Upper lobe of left lung (tissue), 6 donors: ENCODE data around the gene SERP2. TPM values are rescaled to one million over a fixed set of nuclear protein-coding genes. Genes with fewer than 3 reads are reported as not detected.

ENCODE experiments used
- ATAC-seq, 2 donors: fragments of 200-7000 bp; cut with Tn5 transposase; one replicate each; pipeline ENCODE4 v1.9.1; 2022; ENCODE audit warnings: mild to moderate bottlenecking in 2 of 2, moderate library complexity in 2 of 2; ENCODE audit not compliant: low FRiP score in 2 of 2
- DNase-seq, 2 donors: peaks; one replicate each; pipeline ENCODE4 v3.0.0-alpha.2; 2019 to 2020
- H3K27ac ChIP-seq, 4 donors: fragments of 200-600 bp; sonication (generic); one replicate each; pipeline ENCODE4 v1.5.1; 2016 to 2019
- H3K27me3 ChIP-seq, 4 donors: fragments of 200-600 bp; sonication (generic); one replicate each; pipeline ENCODE4 v1.5.1; 2017 to 2019
- H3K36me3 ChIP-seq, 4 donors: fragments of 200-600 bp; sonication (generic); one replicate each; pipeline ENCODE4 v1.5.1; 2016 to 2019
- H3K4me1 ChIP-seq, 4 donors: fragments of 200-600 bp; sonication (generic); one replicate each; pipeline ENCODE4 v1.5.1; 2018 to 2019
- H3K4me3 ChIP-seq, 4 donors: fragments of 200-600 bp; sonication (generic); one replicate each; pipeline ENCODE4 v1.5.1; 2017 to 2019; ENCODE audit warnings: mild to moderate bottlenecking in 2 of 4, moderate library complexity in 1 of 4
- H3K9me3 ChIP-seq, 4 donors: fragments of 200-600 bp; sonication (generic); one replicate each; pipeline ENCODE4 v1.5.1; 2018 to 2019
- EP300 ChIP-seq, 4 donors: sonication (generic); formaldehyde crosslinking; IDR thresholded peaks; one replicate each; pipeline ENCODE4 v1.5.1; 2017; ENCODE audit warnings: antibody characterized with exemption in 4 of 4, control low read depth in 2 of 4
- POLR2A ChIP-seq, 4 donors: fragments of 450-650 bp; IDR thresholded peaks; one replicate each; pipeline ENCODE4 v1.5.1; 2016 to 2017; ENCODE audit warnings: antibody characterized with exemption in 4 of 4, mild to moderate bottlenecking in 2 of 4
- POLR2AphosphoS5 ChIP-seq, 2 donors: sonication (generic); formaldehyde crosslinking; IDR thresholded peaks; one replicate each; pipeline ENCODE4 v1.5.1; 2017; ENCODE audit warnings: antibody characterized with exemption in 2 of 2
- WGBS, 2 donors: methylation state at CpG; one replicate each; pipeline ENCODE4 v1.1.5; 2017 to 2018; 5-methylcytosine and 5-hydroxymethylcytosine counted together
- total RNA-seq, 6 donors: library from RNA; depleted of rRNA in 4 of 6; stranded (reverse); fragments of >200 nt in 4 of 6; gene quantifications; one replicate each; pipeline versions ENCODE4 v1.1.0 to v1.2.1, GENCODE V29; 2016 to 2021
- TF ChIP-seq, protein P1 (sequence below), 6 experiments: fragments of 450-650 bp in 4 of 6; fragments of 200-600 bp in 2 of 6; sonication (generic) in 2 of 6; IDR thresholded peaks; one replicate each; pipeline ENCODE4 v1.5.1; 2016 to 2019; ENCODE audit warnings: antibody characterized with exemption in 6 of 6
- donor health status: DM: no; HTN: no; CAD: no; lungs with moderate emphysema.
- donor health status: DM: no; HTN: yes; CAD: no; lungs with severe emphysema.

The SERP2 gene
- total RNA-seq, 6 donors from 2014 or later: 0.89 to 27.2 (median 3.8) TPM

DNA sequence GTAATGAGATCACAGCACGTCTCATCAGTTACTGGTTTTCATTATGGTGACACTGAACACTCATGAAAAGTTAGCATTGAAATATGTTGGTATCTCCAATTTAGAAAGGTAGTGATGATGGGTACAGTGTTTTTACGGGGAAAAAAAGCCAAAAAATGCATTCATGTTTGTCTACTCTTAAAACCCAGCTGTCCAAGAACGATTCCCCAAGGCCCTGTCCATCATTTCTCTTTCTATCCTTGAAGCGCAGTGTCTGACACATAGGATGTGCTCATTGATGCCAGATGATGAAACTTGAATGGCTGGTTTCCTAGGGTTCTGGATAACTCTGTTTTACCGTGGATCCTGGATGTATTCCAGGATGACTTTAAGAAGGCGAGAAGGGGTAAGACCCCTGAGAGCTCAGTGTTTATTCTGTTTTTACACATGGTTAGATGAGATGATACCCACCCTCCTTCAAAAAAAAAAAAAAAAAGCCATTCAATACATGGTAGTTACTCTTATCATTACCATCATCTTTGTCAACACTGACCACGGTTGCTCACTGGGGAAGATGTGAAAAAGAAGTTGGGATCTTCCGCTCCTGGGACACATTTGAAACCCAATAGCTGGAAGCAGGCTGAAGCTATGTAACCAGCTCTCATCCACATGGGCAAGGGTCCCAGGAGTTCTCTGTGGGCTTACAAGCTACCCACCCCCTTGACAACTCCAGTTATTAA, 22.5 kb downstream of the SERP2 start:
- Histone ChIP-seq H3K36me3 (no peaks in the 10 kb centered on the region), H3K4me1 (peaks cover 0 to 4% (median 0%) of the 10 kb centered on the region in 4 donors), H3K27ac (no peak overlapping the region), H3K27me3 (no peaks in the 10 kb centered on the region), H3K4me3 (no peak overlapping the region), H3K9me3 (no peaks in the 10 kb centered on the region)
- ATAC-seq (peak in 1 of 2 donors; percentile 28), DNase-seq (no peak)
- no peak for TF ChIP-seq POLR2A (IDR thresholded peaks at IDR 0.05)
- TF ChIP-seq, protein P1, sequence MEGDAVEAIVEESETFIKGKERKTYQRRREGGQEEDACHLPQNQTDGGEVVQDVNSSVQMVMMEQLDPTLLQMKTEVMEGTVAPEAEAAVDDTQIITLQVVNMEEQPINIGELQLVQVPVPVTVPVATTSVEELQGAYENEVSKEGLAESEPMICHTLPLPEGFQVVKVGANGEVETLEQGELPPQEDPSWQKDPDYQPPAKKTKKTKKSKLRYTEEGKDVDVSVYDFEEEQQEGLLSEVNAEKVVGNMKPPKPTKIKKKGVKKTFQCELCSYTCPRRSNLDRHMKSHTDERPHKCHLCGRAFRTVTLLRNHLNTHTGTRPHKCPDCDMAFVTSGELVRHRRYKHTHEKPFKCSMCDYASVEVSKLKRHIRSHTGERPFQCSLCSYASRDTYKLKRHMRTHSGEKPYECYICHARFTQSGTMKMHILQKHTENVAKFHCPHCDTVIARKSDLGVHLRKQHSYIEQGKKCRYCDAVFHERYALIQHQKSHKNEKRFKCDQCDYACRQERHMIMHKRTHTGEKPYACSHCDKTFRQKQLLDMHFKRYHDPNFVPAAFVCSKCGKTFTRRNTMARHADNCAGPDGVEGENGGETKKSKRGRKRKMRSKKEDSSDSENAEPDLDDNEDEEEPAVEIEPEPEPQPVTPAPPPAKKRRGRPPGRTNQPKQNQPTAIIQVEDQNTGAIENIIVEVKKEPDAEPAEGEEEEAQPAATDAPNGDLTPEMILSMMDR (IDR thresholded peaks at IDR 0.05): no peak
- TF ChIP-seq POLR2AphosphoS5 (IDR thresholded peaks at IDR 0.05): no peak
- TF ChIP-seq EP300 (IDR thresholded peaks at IDR 0.05): no peak
- 89 to 94% methylated on average over 8 of the region's 8 CpGs for WGBS, 2 donors

DNA sequence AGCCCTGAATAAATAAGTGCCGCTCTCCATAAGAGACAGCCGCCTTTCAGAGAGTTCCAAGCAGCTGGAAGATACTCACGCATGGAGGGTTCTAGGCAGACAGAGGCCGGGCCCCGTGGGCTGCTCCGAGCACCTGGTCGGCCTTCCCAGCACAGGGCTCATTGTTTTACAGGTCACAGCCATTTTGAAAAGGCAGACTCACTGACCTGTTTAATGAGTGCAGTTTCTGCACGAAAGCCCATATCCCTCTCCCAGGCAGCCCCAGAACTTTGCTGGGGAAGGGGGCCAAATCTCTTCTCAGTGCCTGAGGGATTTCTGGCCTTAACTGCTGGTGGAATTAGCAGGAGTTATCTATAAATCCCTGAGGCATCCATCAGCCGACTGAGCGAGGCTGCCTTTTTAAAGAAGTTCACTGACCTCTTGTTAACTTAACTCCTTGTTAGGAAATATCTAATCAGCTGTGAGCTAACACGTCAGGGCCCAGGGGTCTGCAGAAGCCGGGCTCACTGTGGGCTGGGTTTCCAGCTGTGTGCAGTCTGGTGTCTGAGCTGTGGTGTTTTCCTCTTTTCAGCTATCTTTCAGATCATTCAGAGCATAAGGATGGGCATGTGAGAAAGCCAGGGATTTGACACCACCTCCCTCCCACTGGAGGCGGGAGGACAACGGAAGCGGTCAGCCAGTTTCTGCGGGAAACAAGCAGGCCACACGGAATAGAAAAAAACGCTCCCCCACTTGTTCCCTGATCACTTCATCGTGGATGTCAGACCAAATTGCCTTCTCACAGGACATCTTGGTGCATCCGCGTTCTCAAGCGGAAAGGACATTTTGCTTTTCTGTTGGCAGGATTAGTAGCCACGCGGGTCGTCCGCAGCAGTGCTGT, 23.3 kb downstream of the SERP2 start:
- no peaks in the 10 kb centered on the region for H3K27me3 ChIP-seq
- TF ChIP-seq POLR2A (IDR thresholded peaks at IDR 0.05): no peak
- TF ChIP-seq, protein P1 (IDR thresholded peaks at IDR 0.05): no peak
- TF ChIP-seq POLR2AphosphoS5 (IDR thresholded peaks at IDR 0.05): no peak
- no peak for TF ChIP-seq EP300 (IDR thresholded peaks at IDR 0.05)
- ATAC-seq (peak in 1 of 2 donors; percentile 80), DNase-seq (no peak)
- H3K36me3 ChIP-seq: no peaks in the 10 kb centered on the region
- H3K9me3 ChIP-seq: no peaks in the 10 kb centered on the region
- H3K4me1 ChIP-seq: peaks cover 0 to 4% (median 0%) of the 10 kb centered on the region in 4 donors
- peak overlapping the region in 1 of 4 donors; percentile 4 for H3K4me3 ChIP-seq
- H3K27ac ChIP-seq: peak overlapping the region in 2 of 4 donors; percentile 17 to 33
- WGBS, 2 donors: 81 to 85% methylated on average over 24 to 26 of the region's 26 CpGs

DNA sequence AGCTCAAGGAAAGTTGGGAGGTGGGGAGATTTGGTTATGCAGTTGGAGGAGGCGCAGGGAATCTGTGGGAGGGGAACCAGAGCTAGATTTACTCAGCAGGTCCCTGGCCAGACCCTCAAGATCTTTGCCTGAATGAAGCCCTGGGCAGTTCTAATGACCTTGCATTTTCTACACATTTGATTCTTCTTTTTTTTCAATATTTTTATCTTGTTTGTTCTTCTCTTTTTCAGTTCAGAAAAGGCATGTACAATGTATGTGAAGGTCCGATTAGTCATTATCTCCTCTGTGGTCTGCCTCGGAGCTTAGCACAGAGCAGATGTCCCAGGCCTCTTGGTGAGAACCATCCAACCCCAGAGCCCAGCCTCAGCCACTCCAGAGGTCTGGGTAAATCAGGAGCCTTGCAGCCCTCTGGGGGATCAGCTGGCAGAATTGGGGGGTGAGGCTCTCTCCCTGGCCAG, 24.2 kb downstream of the SERP2 start:
- peaks cover 0 to 4% (median 1%) of the 10 kb centered on the region in 4 donors for H3K4me1 ChIP-seq
- no peaks in the 10 kb centered on the region for H3K27me3 ChIP-seq
- 82 to 83% methylated on average over 3 of the region's 3 CpGs for WGBS, 2 donors
- H3K36me3 ChIP-seq: no peaks in the 10 kb centered on the region
- DNase-seq: no peak
- no peaks in the 10 kb centered on the region for H3K9me3 ChIP-seq
- no peak for ATAC-seq
- no peak overlapping the region for H3K4me3 ChIP-seq
- H3K27ac ChIP-seq: peak overlapping the region in 2 of 4 donors; percentile 2 to 33
- no peak for TF ChIP-seq POLR2AphosphoS5 (IDR thresholded peaks at IDR 0.05)
- no peak for TF ChIP-seq POLR2A (IDR thresholded peaks at IDR 0.05)
- TF ChIP-seq, protein P1 (IDR thresholded peaks at IDR 0.05): no peak

DNA sequence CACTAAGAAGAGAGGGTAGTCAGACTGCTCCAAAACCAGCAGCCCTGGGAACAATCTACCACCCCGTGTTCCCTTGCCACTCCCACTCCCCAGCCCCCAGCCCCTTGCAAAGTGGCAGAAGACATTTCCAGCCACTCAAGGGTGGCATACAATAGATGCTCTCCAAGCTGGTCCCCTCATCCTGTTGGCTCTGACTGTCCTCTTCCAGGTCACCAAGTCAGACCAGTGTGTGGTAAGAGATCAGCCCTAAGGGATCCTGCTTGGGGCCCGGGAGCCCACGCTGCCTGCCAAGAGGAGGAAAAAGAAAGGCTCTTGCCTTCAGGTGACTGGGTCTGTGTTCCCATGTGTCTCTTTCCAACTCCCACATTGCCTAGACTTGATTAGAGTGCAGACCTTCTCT, 25.0 kb downstream of the SERP2 start:
- H3K27me3 ChIP-seq: no peaks in the 10 kb centered on the region
- H3K9me3 ChIP-seq: no peaks in the 10 kb centered on the region
- H3K36me3 ChIP-seq: no peaks in the 10 kb centered on the region
- no peak for ATAC-seq
- 87 to 96% methylated on average over 3 of the region's 3 CpGs for WGBS, 2 donors
- H3K27ac ChIP-seq: no peak overlapping the region
- no peak for DNase-seq
- peaks cover 0 to 5% (median 2%) of the 10 kb centered on the region in 4 donors for H3K4me1 ChIP-seq
- H3K4me3 ChIP-seq: no peak overlapping the region
- TF ChIP-seq POLR2A (IDR thresholded peaks at IDR 0.05): no peak
- no peak for TF ChIP-seq POLR2AphosphoS5 (IDR thresholded peaks at IDR 0.05)
- TF ChIP-seq, protein P1 (IDR thresholded peaks at IDR 0.05): no peak
- no peak for TF ChIP-seq EP300 (IDR thresholded peaks at IDR 0.05)
